ENCODE results near the gene SAP30BP. TPM values are rescaled to one million over a fixed set of nuclear protein-coding genes. Genes with fewer than 3 reads are reported as not detected.

Gene SAP30BP
- total and polyA plus RNA-seq, 10 of the 15 experiments (the other 5 are each of a cell fraction or from before 2014, with no cell fraction given), result 57.9 to 166 (median 94.5) TPM

- CTCF ChIA-PET, result interaction anchor here (9.8 kb wide), 1 partner anchor 109 kb away, joined by 336 read pairs; the partner anchor contains the start of gene SMIM5
- no TSS peak for BruUV-seq (replicated peaks)
- no peaks in the 10 kb centered on the region for H3K36me3 ChIP-seq (ENCODE audit: control insufficient read depth in 2 of 2, insufficient read depth in 2 of 2, low read length in 1 of 2)
- TF ChIP-seq ZNF622 (IDR thresholded peaks at IDR 0.05), result no peak
- H3K9me3 ChIP-seq (replicated peaks; ENCODE audit: control insufficient read depth, insufficient read depth, low read length), result no peaks in the 10 kb centered on the region
- H3K4me3 ChIP-seq, result no peak overlapping the region
- POLR2A ChIA-PET, result no interaction called here
- H3K4me1 ChIP-seq (ENCODE audit: control insufficient read depth, insufficient read depth, low read length), result peaks cover 4% of the 10 kb centered on the region
- FAIRE-seq (no peak), ATAC-seq (no peak), DNase-seq (ENCODE audit: low read depth, low spot score) (no peak)
- 53% methylated on average over 25 of the region's 25 CpGs for WGBS (ENCODE audit: insufficient coverage, insufficient replicate concordance, low lambda C conversion rate, missing lambda C conversion rate)
- H3K79me2 ChIP-seq (ENCODE audit: control insufficient read depth, insufficient read depth, low read length), result no peaks in the 10 kb centered on the region
- H3K27me3 ChIP-seq (replicated peaks in 1 of 2; ENCODE audit: control insufficient read depth in 2 of 2, insufficient read depth in 2 of 2, low read length in 1 of 2), result no peaks in the 10 kb centered on the region
- no peak overlapping the region for H3K27ac ChIP-seq (ENCODE audit: control insufficient read depth, insufficient read depth)
- H3K9ac ChIP-seq (ENCODE audit: control insufficient read depth, insufficient read depth, low read length), result no peak overlapping the region
- no peaks in the 10 kb centered on the region for H4K20me1 ChIP-seq (ENCODE audit: control insufficient read depth, insufficient read depth)
- in situ Hi-C loops (cut with MboI), result loop anchor here (5.0 to 10.0 kb wide), 2 partner anchors 108 to 315 kb away; partner anchors contain the start of gene SMIM5
- SMC1A ChIA-PET (ENCODE audit: uncharacterized antibody, unreplicated experiment), result no interaction called here
- RAD21 ChIA-PET (ENCODE audit: unreplicated experiment), result interaction anchor here (0.6 kb wide), 1 partner anchor 133 kb away, joined by 4 read pairs; no protein-coding TSS in a partner anchor
- no peak overlapping the region for H3K4me2 ChIP-seq (ENCODE audit: control insufficient read depth, insufficient read depth)
- intact Hi-C loops (cut with micrococcal nuclease; ENCODE audit: unreplicated experiment), result no loop called here
- H2AFZ ChIP-seq (ENCODE audit: control insufficient read depth, low read depth, low read length), result no peak overlapping the region
Observed at GRCh38 chr17:75742337-75742736, 75.2 kb downstream of the SAP30BP start.

- H3K27me3 ChIP-seq (replicated peaks in 1 of 2; ENCODE audit: control insufficient read depth in 2 of 2, insufficient read depth in 2 of 2, low read length in 1 of 2), result no peaks in the 10 kb centered on the region
- no peak for FAIRE-seq
- no peak overlapping the region for H3K4me2 ChIP-seq (ENCODE audit: control insufficient read depth, insufficient read depth)
- ATAC-seq, result no peak
- ChIA-PET POLR2A (interaction anchor here (0.6 kb wide), 1 partner anchor 30 kb away, joined by 8 read pairs; no protein-coding TSS in a partner anchor), SMC1A (ENCODE audit: uncharacterized antibody, unreplicated experiment) (interaction anchor here (1.0 to 6.9 kb wide), 3 partner anchors 69 to 108 kb away, joined by 3 to 72 read pairs (median 3); no protein-coding TSS in a partner anchor), CTCF (interaction anchor here (0.9 to 10.6 kb wide), 6 partner anchors 9 to 142 kb away, joined by 3 to 336 read pairs (median 84); partner anchors contain the start of gene SMIM5), RAD21 (ENCODE audit: unreplicated experiment) (interaction anchor here (1.3 kb wide), 1 partner anchor 142 kb away, joined by 3 read pairs; no protein-coding TSS in a partner anchor)
- H3K9me3 ChIP-seq (replicated peaks; ENCODE audit: control insufficient read depth, insufficient read depth, low read length), result no peaks in the 10 kb centered on the region
- H3K79me2 ChIP-seq (ENCODE audit: control insufficient read depth, insufficient read depth, low read length), result no peaks in the 10 kb centered on the region
- H3K36me3 ChIP-seq (ENCODE audit: control insufficient read depth in 2 of 2, insufficient read depth in 2 of 2, low read length in 1 of 2), result no peaks in the 10 kb centered on the region
- in situ Hi-C loops (cut with MboI), result loop anchor here (5.0 to 10.0 kb wide), 2 partner anchors 109 to 316 kb away; partner anchors contain the start of gene SMIM5
- no peak for TF ChIP-seq RELA (IDR thresholded peaks at IDR 0.05; ENCODE audit: borderline replicate concordance, partially characterized antibody)
- no peak for TF ChIP-seq BHLHE40 (IDR thresholded peaks at IDR 0.05; ENCODE audit: borderline replicate concordance in 1 of 2, low read depth in 2 of 2, low read length in 1 of 2)
- TF ChIP-seq ZNF24 (IDR thresholded peaks at IDR 0.05), result no peak
- no peak for TF ChIP-seq POLR2A (IDR thresholded peaks at IDR 0.05; ENCODE audit: low read depth, low read length)
- TF ChIP-seq, protein P1, sequence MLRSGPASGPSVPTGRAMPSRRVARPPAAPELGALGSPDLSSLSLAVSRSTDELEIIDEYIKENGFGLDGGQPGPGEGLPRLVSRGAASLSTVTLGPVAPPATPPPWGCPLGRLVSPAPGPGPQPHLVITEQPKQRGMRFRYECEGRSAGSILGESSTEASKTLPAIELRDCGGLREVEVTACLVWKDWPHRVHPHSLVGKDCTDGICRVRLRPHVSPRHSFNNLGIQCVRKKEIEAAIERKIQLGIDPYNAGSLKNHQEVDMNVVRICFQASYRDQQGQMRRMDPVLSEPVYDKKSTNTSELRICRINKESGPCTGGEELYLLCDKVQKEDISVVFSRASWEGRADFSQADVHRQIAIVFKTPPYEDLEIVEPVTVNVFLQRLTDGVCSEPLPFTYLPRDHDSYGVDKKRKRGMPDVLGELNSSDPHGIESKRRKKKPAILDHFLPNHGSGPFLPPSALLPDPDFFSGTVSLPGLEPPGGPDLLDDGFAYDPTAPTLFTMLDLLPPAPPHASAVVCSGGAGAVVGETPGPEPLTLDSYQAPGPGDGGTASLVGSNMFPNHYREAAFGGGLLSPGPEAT (IDR thresholded peaks at IDR 0.05; ENCODE audit: low read depth), result no peak
- no peak for TF ChIP-seq USF2 (IDR thresholded peaks at IDR 0.05; ENCODE audit: borderline replicate concordance, low read depth, low read length)
- TF ChIP-seq ZBED1 (IDR thresholded peaks at IDR 0.05; ENCODE audit: borderline replicate concordance), result no peak
- TF ChIP-seq SMAD5 (IDR thresholded peaks at IDR 0.05; ENCODE audit: low read depth), result no peak
- TF ChIP-seq HSF1 (IDR thresholded peaks at IDR 0.05; ENCODE audit: low read depth, low read length), result no peak
- no peaks in the 10 kb centered on the region for H3K4me1 ChIP-seq (ENCODE audit: control insufficient read depth, insufficient read depth, low read length)
- H2AFZ ChIP-seq (ENCODE audit: control insufficient read depth, low read depth, low read length), result no peak overlapping the region
- no peak for DNase-seq (ENCODE audit: low read depth, low spot score)
- no TSS peak for BruUV-seq (replicated peaks)
- H3K9ac ChIP-seq (ENCODE audit: control insufficient read depth, insufficient read depth, low read length), result no peak overlapping the region
- H3K4me3 ChIP-seq, result no peak overlapping the region
- intact Hi-C loops (cut with micrococcal nuclease; ENCODE audit: unreplicated experiment), result no loop called here
- H4K20me1 ChIP-seq (ENCODE audit: control insufficient read depth, insufficient read depth), result no peaks in the 10 kb centered on the region
- WGBS (ENCODE audit: insufficient coverage, insufficient replicate concordance, low lambda C conversion rate, missing lambda C conversion rate), result 69% methylated on average over 24 of the region's 25 CpGs
- H3K27ac ChIP-seq (ENCODE audit: control insufficient read depth, insufficient read depth), result no peak overlapping the region
Observed at GRCh38 chr17:75743625-75744206, 76.6 kb downstream of the SAP30BP start.
